CD4-positive, alpha-beta T cell treated with Interleukin-4 for 4 hours (primary cell): ENCODE measurements around the gene SOBP.
"Not testable (repeated sequence)": the region's sequence is repeated elsewhere in the genome, so short reads cannot be mapped to it uniquely, and the experiment has no call there.

Experiments used
- DNase-seq: peaks from one replicate; pipeline ENCODE4 v3.0.0-alpha.2; 2020

Gene SOBP

DNA sequence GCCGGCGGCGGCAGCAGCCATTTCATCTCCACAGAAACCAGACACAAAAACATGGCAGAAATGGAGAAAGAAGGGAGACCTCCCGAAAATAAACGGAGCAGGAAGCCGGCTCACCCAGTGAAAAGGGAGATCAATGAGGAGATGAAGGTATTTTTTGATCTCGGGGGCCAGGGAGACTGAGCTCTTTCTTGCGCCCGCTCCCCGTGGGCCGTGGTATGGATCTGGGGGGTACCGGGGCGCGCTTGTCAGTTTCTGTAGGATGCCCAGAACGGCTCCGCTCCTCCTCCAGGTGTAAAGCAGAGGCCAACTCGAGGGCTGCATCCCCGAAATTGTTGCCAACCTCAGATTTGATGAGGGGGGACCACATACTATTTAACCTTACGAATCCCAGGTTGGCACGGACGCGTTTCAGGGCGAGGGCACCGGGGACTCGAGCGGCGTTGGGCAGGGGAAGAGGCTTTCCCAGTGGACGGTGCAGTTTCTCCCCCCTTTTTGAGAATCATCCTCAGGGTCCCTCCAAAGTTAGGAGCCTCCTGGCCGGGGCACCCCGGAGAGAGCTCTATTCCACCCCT lies 735 bp downstream of the SOBP start:
- DNase-seq: no peak

GRCh38 chr6:107491138-107491609 lies 1.3 kb downstream of the SOBP start:
- DNase-seq: no peak

- no peak for DNase-seq
Measured at GRCh38 chr6:107491760-107492660, 2.1 kb downstream of the SOBP start.

DNA sequence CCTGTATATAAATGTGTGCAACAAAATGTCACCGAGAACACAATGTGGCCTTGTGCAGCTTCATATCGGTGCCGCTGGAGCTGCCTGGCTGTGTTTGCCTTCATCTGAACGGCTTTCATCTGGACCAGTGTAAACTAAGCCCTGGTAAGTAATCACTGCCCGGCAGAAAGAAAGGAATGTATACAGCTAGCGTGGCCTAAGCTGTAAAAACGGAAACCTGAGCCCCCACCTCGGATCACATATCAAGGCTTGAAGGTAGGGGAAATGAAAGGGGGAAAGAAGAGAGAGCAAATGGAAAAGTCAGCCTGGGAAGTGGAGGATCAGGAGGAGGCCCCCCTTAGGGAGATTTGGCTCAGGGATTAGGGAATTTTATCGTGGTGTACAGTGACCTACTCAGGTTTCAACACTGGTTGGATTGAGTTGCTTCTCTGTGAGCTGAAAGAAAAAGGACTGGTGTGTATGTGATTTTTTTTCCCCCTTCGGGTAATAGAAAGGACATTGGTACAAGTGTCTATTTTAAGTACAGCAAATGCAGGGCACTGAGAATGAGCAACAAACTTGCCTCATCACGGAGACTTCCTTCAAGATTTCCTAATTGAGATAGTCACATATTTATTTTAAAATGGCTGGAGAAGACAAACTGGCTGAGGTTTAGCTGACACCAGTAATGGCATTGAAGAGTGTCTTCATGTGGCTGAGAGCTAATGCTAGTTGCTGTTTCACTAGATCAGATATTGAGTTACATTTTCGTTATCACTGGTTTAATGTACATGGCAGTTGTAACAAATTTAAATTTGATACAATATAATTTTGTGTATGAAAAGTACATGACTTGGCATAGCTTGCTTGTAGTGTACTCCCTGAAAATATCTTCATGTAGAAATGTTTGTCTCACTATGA lies 3.5 kb downstream of the SOBP start:
- no peak for DNase-seq

- no peak for DNase-seq
Measured at GRCh38 chr6:107495196-107495643, 5.3 kb downstream of the SOBP start.

GRCh38 chr6:107495971-107496370 lies 6.1 kb downstream of the SOBP start:
- no peak for DNase-seq

- DNase-seq: no peak
Measured at GRCh38 chr6:107496892-107497684, 7.2 kb downstream of the SOBP start.

DNA sequence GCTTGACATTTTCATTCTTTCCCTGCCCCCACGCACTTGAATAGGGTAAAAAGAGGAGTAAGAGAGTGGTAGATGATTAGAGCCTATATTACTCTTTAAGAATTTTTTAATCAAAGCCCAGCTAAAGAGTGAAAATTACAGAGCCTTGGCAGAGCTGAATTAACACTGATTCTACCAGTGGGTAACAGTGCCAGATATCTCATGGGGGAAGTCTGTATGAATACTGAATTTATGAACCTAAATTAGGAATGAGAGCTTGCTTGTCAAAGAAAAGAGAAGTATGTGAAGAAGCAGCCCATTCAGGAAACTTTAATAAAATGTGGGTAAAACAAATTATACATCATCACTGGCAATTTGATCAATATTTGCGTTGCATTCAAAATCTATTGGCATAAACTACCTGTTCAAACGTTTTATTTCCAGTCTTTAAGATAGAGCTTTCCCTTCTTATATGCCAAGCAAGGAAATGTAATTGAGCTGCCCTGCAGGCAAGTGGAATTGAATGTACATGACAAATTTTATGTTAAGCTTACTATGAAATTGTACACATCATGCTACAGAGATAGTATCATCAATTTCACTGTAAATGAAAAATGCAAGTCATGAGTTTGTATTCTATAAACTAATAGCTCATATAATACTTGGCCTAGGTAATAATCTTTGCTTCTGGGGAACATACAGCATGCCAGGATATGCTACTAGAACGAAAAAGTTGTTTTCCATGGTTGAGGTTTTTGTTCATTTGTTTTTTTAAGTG lies 14.5 kb downstream of the SOBP start:
- no peak for DNase-seq

- DNase-seq: no peak
Measured at GRCh38 chr6:107506145-107506544, 16.2 kb downstream of the SOBP start.

GRCh38 chr6:107509506-107509905 lies 19.6 kb downstream of the SOBP start:
- DNase-seq: no peak

DNA sequence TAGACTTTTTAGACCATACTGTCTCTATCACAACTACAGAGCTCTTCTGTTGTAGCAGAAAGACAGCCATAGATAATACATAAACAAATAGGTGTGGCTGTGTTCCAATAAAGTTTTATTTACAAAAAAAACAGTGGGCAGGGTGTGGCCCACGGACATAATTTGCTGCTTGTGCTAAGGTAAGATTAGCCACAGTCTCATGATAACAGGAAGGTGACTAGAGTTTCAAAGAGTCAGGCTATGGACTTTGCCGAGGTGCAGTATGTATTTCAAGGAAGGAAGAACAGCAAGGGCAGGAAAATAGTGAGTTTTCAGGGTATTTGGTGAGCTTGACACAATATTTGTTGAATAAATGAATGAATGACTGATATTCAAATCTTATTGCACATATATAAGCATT lies 20.2 kb downstream of the SOBP start:
- no peak for DNase-seq

GRCh38 chr6:107511511-107511993 lies 21.6 kb downstream of the SOBP start:
- no peak for DNase-seq

- no peak for DNase-seq
Measured at GRCh38 chr6:107513214-107513613, 23.3 kb downstream of the SOBP start.

DNA sequence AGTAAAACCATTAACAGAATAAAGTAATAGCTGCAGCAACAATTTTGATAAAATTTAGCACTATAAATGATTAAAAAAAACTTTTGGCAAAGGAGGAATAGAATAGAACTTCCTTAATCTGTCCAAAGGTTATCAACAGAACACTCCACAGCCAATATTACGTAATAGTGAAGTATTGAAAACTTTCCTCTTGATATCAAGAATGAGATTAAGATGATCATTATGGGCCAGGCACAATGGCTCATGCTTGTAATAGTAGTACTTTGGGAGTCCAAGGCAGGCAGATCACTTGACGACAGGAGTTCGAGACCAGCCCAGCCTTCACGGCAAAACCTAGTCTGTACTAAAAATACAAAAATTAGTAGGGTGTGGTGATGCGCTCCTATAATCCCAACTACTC lies 26.0 kb downstream of the SOBP start:
- DNase-seq: no peak

GRCh38 chr6:107517274-107517673 lies 27.4 kb downstream of the SOBP start:
- DNase-seq: no peak

DNA sequence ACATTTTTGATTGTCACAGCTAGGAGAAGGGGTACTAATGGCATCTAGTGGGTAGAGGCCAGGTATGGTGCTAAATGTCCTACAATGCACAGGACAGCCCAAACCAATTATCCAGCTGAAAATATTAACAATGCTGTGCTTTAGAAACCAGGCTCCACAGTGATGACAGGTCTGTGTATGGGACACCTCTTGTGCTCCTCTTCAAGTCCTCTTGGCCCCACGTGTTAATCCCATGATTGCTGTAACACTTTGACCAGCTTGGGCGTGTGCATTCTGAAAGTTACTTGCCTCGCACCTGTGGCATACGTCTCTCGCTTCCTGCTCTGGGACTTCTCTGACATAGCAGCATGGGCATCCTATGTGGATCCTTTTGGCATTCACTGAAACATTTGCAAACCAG lies 29.3 kb downstream of the SOBP start:
- not testable (repeated sequence) for DNase-seq

DNA sequence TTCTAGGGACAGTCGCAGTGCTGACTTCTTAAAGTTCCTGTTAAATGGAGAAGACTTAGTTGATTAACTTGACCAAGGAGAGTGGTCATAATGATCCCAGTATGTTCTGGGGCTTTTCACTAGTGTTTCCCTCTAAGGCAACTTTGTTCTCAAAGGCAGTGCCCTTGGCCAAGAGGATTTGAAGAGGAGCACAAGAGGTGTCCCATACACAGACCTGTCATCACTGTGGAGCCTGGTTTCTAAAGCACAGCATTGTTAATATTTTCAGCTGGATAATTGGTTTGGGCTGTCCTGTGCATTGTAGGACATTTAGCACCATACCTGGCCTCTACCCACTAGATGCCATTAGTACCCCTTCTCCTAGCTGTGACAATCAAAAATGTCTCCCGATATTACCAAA lies 30.8 kb downstream of the SOBP start:
- DNase-seq: not testable (repeated sequence)

GRCh38 chr6:107523054-107523791 lies 33.3 kb downstream of the SOBP start:
- no peak for DNase-seq

DNA sequence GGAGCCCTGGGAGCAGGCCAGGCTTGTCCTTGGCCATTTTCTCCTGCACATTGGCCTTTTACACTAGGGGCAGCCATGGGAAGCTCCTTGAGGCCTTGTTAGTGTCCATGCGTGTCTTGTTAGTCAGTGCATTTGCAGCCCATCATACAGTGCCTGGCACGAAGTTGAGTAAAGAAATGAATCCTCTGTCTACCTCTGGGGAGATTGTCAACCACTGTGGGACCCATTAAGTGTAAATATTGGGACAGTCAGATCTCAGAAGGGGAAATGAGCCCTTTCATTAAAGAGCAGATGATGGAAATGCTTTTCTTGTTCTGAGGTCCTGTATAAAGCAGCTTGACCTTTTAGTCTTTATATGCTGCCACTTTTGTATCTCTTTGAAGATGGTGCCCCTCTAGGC lies 33.9 kb downstream of the SOBP start:
- no peak for DNase-seq

DNA sequence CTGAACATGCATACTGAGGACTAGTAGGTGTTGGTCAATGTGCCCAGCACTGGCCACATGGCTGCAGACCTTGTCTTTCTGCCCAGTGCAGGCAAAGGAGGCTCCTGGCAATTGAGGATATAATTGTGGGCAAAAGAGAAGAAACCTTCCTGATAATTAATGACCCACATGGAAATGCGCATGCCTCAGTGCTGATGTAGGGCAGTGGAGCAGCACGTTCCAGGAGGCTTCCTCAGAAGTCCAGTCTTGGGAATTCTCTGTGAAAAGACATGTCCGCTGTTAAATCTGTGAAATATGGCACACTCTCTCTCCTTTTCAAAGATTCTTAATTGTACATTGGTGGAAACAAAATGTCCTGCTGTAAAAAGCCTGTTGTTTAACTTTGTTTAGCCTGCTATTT lies 34.7 kb downstream of the SOBP start:
- no peak for DNase-seq

DNA sequence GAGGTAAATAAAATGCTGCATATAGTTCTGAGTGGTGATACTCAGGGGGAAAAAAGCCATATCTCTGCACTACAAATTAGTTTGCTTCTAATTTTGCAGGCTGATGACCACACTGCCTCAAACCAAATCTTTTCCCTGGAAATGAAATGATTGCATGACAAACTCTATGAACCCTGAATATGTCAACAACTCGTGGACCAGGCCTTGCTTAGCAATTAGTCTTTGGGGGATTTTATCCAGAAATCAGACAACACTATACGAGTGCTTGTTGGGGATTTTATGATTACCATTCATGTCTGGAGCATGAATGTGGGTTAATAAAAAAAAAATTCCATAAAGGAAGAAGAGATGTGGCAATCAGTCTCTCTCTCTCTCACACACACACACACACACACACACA lies 42.0 kb downstream of the SOBP start:
- DNase-seq: no peak
